K562 (cell line): ENCODE measurements around the gene SPINK7.

Experiments used
- ATF4 ChIP-seq: fragments of 450-650 bp; formaldehyde crosslinking; IDR thresholded peaks from 2 replicates; pipeline ENCODE4 v1.4.0; 2022; ENCODE audit warnings: mild to moderate bottlenecking, moderate library complexity
- DDX20 ChIP-seq: fragments of 450-650 bp; IDR thresholded peaks from 2 replicates; pipeline ENCODE4 v1.6.1; 2016; ENCODE audit warnings: missing genetic modification characterization, low read depth, mild to moderate bottlenecking, missing compliant biosample characterization, moderate library complexity
- GMEB1 ChIP-seq: fragments of 250-450 bp; sonication (Bioruptor Pico); IDR thresholded peaks from 2 replicates; pipeline ENCODE4 v1.4.0; 2020; ENCODE audit warnings: mild to moderate bottlenecking
- NR2C2 ChIP-seq, 2 experiments: fragments of 200-800 bp in 1 of 2; sonication (Bioruptor generic) in 1 of 2; sonication (generic) in 1 of 2; formaldehyde crosslinking in 1 of 2; IDR thresholded peaks; 2 replicates each; pipeline versions ENCODE4 v1.6.1 to v1.8.0; 2016 to 2022; ENCODE audit warnings: mild to moderate bottlenecking in 1 of 2, missing compliant biosample characterization in 1 of 2, missing genetic modification characterization in 1 of 2, missing genetic modification reagents in 1 of 2
- RCOR1 ChIP-seq, 2 experiments: IDR thresholded peaks; 2 replicates each; pipeline ENCODE4 v1.6.1; 2012; ENCODE audit warnings: low read depth in 2 of 2, low read length in 2 of 2, borderline replicate concordance in 1 of 2, improper control_type of control experiment in 1 of 2
- SRSF9 ChIP-seq: fragments of 200-400 bp; formaldehyde crosslinking; IDR thresholded peaks from 2 replicates; pipeline ENCODE4 v1.6.1; 2017; ENCODE audit warnings: low read depth, low read length, borderline replicate concordance
- ZNF431 ChIP-seq: sonication (generic); formaldehyde crosslinking; IDR thresholded peaks from 2 replicates; pipeline ENCODE4 v1.8.0; 2022; ENCODE audit warnings: mild to moderate bottlenecking, missing genetic modification reagents

- TF ChIP-seq SRSF9 (no peak), NR2C2 (CRISPR knock-in tag; IDR thresholded peaks at IDR 0.05) (no peak), NR2C2 (tag; IDR thresholded peaks at IDR 0.05) (no peak), ZNF431 (CRISPR knock-in tag) (no peak), GMEB1 (CRISPR knock-in tag) (no peak), DDX20 (no peak), ATF4 (CRISPR knock-in tag) (no peak), RCOR1 (IDR thresholded peaks at IDR 0.05; ENCODE audit: borderline replicate concordance in 1 of 2, low read depth in 2 of 2, low read length in 2 of 2) (no peak)
Measured at GRCh38 chr5:148343046-148343407, 30.8 kb downstream of the SPINK7 start.
